T follicular helper cell (primary cell): ENCODE results near the gene ACSM2B.
"Not testable (repeated sequence)": the region's sequence is repeated elsewhere in the genome, so short reads cannot be mapped to it uniquely, and the experiment has no call there.

Experiments used
- DNase-seq: peaks from one replicate; pipeline ENCODE4 v3.0.0-alpha.2; 2020; ENCODE audit warnings: low read depth
- total RNA-seq, 2 experiments: gene quantifications; one replicate each; lab custom pipeline; 2026; lab: John Stamatoyannopoulos, UW

ACSM2B gene
- 0 reads per million in 2 experiments for total RNA-seq

- not testable (repeated sequence) for DNase-seq
These were observed at the start of gene ACSM2B for GRCh38 chr16:20576145-20576544. ACSM2B (minus strand) TSS chr16:20576367; CDS start chr16:20564845, 11,522 bp downstream.

DNA sequence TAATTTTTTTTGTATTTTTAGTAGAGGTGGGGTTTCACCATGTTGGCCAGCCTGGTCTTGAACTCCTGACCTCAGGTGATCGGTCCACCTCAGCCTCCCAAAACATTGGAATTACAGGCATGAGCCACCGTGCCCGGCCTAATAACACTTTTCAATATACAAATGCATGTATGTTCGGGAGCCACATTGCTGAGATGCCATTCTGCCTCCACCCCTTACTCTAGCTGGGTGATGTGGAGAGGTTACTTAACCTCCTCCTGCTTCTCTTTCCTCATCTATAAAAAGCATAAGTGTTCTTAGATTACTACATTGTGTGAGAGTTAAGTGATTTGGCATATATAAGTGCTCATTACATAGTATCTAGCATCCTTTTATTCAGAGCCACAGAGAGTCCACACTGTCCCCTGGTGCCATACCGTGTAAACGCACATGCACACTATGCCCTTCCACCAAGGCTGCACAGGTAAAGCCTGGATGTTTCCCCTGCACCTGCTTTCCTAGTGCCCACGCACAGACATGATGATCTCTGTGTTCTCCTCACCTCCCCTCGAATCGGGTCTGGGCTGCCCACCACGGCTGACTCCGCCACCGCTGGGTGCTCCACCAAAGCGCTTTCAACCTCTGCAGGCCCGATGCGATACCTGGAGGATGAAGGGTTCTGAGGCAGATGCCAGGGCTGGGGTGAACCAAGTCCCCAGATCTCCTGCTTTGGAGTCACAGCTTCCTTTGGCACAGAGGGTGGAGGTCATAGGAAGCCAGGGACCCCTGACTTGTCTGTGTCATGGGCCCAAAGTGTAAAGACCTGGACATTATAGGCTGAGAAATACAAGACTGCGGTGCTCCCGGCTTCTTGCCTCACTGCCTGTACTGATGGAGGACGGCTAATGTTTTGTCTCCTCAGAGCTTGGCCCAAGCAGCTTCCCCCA, 49.0 kb upstream of the ACSM2B start:
- DNase-seq, result no peak

GRCh38 chr16:20624205-20624604, 48.0 kb upstream of the ACSM2B start:
- DNase-seq, result no peak

- no peak for DNase-seq
These were observed 46.3 kb upstream of the ACSM2B start for GRCh38 chr16:20622498-20622870.

- DNase-seq, result no peak
These were observed 45.2 kb upstream of the ACSM2B start for GRCh38 chr16:20621406-20621805.

DNA sequence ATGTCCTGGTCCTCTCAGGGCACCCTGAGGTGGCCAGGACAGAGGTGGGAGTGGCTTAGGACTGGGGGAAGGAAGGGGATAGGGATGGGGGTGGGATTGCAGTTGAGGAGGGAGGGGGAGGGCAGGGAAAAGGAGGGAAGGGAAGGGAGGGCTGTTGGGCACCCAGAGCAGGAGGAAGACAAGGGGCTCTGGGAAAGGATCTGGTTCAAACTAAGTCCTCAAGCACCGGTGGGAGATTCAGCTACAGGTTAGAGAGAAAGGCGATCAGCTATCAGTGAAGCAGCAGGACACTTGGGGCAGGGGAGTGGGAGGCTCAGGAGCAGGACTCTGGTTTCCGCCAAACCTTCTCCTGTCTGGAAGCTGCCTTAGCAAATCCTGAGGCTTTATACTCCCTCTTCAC, 44.6 kb upstream of the ACSM2B start:
- no peak for DNase-seq

DNA sequence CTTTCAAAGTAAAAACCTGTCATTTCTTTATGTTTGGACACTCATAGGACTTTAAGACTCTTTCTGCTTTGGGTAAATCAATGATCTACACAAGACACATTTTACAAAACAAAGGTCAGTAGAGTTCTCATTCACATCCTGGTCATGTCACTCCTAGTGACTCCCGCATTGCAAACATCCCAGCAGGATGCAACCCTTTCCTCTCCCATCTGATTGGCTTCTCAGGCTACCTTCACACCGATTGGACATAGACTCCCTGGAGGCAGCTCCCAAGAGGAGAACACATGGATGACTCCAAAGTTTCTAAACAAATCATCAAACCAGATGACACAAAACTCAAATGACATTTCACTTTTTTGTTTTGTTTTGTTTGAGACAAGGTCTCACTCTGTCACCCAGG, 43.8 kb upstream of the ACSM2B start:
- no peak for DNase-seq

- DNase-seq, result no peak
These were observed 41.1 kb upstream of the ACSM2B start for GRCh38 chr16:20617271-20617670.

GRCh38 chr16:20614186-20615141, 38.3 kb upstream of the ACSM2B start:
- no peak for DNase-seq

GRCh38 chr16:20613481-20614185, 37.5 kb upstream of the ACSM2B start:
- DNase-seq, result no peak

- DNase-seq, result no peak
These were observed 36.6 kb upstream of the ACSM2B start for GRCh38 chr16:20612551-20613480.

- DNase-seq, result no peak
These were observed 35.9 kb upstream of the ACSM2B start for GRCh38 chr16:20611975-20612481.

DNA sequence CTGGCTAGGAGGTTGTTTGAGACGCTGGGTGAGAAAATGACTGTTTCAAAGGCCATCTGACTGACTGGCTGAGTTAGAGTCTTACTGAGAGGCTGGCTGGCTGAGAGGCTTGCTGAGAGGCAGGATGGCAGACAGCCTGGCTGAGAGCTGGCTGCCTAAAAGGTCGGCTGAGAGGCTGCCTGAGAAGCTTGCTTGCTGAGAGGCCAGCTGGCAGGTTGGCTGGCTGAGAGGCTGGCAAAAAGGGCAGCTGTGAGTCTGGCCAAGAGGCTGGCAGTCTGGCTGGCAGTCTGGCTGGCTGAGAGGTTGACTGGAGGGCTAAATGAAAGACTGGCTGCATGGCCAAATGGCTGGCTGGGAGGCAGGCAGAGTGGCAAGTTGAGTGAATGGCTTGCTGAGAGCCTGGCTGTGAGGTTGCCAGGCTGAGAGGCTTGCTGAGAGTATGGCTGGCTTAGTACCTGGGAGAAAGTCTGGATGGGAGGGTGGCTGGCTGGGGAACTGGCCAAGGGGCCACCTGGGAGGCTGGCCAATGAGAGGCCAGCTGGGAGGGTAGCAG, 35.3 kb upstream of the ACSM2B start:
- no peak for DNase-seq

DNA sequence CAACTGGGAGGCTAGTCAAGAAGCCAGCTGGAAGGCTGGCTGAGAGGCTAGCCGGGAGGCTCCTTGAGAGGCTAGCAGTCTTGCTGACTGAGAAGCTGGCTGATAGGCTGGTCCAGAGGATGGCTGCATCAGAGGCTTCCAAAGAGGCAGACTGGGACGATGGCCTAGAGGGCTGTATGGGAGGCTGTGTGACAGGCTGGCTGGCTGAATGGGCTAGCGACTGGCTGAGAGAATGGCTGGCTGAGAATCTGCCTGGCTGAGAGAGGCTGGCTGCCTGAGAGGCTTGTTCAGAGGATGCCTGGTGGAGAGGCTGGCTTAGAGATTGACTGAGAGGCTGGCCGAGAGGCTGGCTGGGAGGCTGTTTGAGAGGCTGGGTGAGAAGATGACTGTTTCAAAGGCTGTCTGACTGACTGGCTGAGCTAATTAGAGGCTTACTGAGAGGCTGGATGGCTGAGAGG, 34.8 kb upstream of the ACSM2B start:
- DNase-seq, result no peak

- no peak for DNase-seq
These were observed 34.2 kb upstream of the ACSM2B start for GRCh38 chr16:20610211-20610891.

DNA sequence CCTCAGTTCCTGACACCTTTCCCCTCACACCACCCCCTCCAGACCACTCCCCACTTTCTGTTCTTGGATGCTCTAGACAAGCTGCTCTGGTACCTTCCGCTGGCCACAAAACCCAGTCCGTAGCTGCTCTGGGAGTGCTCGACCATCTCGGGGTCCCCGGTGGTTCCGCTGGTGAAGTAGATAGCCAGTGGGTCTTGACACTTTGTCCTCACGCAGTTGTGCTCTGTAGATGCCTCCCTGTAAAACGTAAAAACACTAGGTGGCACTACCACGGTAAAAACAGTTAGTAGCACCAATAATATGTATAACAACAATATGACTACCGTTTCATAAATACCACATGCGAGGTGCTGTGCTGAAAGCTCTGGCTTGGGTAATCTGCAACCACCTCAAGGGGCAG, 26.0 kb upstream of the ACSM2B start:
- not testable (repeated sequence) for DNase-seq

- not testable (repeated sequence) for DNase-seq
These were observed 23.3 kb upstream of the ACSM2B start for GRCh38 chr16:20599475-20599874.

- DNase-seq, result no peak
These were observed 22.8 kb upstream of the ACSM2B start for GRCh38 chr16:20598832-20599469.

DNA sequence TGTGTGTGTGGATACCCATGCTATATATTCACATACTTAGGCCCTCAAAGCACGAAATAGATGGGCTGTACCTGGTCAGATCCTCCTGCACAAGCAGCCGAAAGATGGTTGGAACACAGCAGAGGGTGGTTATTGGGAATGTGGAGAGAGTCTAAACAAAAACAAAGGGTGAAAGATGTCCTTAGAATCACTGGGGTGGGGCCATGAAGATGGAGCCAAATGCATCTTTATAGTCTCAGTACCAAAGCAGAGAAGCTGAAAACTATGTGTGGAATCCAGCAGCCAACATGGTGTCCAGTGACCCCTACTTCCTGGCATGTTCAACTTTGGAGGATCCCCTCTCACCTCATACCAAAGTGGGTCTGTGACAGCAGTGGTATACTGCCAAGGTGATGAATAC, 19.5 kb upstream of the ACSM2B start:
- not testable (repeated sequence) for DNase-seq
